NCI-H1092 treated with DMSO at 0.1 percent for 48 hours (cell line): ENCODE results near the gene NT5DC2.

Experiments used
- DNase-seq: peaks from one replicate; lab custom pipeline; 2025; lab: John Stamatoyannopoulos, UW

The NT5DC2 gene

DNA sequence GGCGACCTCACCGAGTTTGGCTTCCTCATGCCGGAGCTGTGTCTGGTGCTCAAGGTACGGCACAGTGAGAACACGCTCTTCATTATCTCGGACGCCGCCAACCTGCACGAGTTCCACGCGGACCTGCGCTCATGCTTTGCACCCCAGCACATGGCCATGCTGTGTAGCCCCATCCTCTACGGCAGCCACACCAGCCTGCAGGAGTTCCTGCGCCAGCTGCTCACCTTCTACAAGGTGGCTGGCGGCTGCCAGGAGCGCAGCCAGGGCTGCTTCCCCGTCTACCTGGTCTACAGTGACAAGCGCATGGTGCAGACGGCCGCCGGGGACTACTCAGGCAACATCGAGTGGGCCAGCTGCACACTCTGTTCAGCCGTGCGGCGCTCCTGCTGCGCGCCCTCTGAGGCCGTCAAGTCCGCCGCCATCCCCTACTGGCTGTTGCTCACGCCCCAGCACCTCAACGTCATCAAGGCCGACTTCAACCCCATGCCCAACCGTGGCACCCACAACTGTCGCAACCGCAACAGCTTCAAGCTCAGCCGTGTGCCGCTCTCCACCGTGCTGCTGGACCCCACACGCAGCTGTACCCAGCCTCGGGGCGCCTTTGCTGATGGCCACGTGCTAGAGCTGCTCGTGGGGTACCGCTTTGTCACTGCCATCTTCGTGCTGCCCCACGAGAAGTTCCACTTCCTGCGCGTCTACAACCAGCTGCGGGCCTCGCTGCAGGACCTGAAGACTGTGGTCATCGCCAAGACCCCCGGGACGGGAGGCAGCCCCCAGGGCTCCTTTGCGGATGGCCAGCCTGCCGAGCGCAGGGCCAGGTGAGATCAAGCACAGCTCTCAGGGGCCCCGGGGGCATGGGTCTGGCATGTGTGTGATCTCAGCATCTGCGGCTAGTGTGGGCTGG lies 45.6 kb downstream of the NT5DC2 start:
- DNase-seq: no peak

DNA sequence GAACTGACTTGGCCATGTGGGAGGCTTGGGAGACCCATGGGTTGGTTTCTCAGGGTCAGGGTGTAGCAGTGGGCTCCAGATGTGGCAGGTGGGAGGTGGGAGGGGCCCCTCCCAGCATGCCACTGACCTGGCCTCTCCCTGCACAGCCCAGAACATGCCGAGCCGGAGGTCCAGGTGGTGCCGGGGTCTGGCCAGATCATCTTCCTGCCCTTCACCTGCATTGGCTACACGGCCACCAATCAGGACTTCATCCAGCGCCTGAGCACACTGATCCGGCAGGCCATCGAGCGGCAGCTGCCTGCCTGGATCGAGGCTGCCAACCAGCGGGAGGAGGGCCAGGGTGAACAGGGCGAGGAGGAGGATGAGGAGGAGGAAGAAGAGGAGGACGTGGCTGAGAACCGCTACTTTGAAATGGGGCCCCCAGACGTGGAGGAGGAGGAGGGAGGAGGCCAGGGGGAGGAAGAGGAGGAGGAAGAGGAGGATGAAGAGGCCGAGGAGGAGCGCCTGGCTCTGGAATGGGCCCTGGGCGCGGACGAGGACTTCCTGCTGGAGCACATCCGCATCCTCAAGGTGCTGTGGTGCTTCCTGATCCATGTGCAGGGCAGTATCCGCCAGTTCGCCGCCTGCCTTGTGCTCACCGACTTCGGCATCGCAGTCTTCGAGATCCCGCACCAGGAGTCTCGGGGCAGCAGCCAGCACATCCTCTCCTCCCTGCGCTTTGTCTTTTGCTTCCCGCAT lies 46.4 kb downstream of the NT5DC2 start:
- no peak for DNase-seq

DNA sequence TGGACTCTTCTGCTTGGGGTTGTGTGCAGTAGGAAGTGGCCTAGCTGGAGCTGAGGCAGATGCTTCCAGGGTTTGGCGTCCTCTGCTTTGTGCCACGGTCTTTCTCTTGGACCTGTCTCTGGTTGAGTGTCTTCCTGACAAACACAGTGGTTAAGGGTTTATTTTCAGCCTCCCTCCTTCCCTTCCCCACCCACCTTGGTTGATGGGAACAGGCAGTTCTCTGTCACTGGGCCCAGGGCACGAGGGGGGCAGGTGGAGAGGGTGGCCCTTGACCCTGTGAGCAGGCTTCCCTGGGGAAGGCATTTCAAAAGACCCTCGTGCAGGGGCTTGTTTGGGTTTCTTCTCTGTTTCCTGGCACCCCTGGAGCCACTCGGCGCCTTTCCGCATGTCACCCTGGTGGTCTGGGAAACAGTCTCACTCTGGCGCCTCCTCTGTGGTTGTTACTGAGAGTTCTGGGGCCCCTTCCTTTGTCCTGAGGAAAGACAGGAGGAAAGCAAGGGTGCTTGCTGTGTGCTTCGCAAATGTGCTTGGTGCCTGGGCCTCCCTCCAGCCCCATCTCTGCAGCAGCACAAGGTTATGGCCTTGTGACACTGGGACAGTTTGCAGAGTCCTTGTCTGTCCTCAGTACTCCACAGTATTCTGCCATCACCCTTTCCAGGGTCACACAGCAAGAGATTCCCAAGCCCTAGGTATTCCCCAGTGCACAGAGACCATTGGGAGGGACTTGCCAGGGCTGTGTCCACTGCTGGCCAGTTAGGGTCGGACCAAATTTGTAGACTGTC lies 48.8 kb downstream of the NT5DC2 start:
- no peak for DNase-seq

DNA sequence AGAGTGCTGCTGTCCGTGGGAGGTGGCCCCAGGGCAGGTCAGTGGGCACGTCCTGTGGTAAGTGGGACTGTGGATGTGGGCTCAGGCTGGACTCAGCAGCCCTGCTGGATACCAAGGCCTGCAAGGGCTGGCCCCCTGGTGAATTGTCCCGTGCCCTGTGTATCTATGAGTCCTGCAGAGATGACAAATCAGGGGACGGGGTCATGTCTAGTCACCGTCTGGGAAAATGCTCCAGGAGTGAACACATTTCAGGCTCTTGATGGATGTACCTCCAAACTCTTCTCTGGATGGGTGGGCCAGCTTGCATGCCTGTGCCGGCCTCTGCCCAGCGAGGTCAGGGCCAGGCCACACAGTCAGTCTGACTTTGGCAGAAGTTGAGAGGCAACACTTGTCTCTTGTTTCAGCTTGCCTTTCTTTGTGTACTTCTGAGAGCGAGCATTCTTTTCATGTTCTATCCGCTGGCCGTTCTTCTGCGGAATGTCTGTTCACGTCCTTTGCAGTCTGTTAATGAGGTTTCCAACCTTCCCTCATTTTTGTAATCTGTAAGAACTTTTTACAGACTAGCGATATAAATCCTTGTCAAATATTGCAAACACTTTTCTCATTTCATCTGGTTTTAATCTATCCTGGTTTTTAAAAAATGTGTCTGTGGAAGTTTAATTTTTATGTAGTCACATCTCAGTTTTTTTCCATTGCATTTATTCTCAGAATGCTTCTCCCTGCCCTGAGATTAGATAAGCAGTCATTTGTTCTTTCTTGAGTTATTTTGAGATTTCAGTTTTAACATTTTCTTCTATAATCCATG lies 49.9 kb downstream of the NT5DC2 start:
- DNase-seq: no peak

DNA sequence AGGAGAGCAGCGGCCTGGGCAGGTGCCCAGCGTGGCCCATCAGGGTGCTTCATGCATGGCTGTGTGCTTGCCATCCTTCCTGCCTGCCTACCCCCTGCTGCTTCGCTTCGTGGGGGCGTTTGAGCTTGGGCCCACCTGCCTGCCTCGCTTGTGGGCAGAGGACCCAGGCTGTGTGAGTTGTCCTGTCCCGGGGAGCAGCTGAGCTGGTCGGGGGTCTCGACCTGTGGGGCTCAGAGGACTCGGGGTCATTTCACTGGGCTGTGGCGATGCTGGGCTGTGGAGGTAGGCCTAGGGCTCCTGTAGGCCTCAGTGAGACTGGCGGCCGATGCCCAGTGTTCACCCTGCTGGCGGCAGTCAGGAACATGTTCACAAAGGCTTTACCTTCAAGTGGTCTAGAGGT lies 50.6 kb downstream of the NT5DC2 start:
- DNase-seq: no peak

DNA sequence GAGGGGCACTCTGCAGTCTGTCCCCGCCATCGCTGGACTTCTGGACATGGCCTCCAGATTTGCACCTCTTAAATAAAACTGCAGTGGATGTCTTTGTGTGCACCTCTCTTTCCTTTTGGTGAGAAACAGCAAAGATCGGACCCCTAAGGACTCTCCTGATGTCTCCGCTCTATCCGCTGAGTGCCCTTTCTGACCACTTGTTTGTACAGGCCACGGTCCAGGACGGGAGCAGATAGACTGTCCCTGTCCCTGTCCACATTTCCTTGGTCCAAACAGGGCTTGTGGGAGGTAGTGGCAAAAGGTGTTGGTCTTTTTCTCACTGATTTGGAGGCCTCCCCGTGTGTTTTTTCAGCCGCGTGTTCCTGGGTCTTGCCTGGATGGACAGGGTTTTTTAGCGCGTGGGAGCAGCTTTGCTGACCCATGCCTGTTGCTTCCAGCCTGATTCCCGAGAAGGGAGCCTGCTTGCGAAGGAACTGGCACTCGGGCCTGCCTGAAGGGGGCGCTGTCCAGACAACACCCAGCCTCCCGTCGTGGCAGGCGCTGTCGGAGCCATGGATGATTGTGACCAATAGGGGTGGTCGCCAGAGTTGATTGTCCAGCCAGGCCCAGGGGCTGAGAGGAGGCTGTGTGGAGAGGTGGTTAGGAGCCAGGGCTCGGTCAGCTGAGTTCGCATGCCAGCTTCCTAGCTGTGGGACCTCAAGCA lies 51.7 kb downstream of the NT5DC2 start:
- no peak for DNase-seq

DNA sequence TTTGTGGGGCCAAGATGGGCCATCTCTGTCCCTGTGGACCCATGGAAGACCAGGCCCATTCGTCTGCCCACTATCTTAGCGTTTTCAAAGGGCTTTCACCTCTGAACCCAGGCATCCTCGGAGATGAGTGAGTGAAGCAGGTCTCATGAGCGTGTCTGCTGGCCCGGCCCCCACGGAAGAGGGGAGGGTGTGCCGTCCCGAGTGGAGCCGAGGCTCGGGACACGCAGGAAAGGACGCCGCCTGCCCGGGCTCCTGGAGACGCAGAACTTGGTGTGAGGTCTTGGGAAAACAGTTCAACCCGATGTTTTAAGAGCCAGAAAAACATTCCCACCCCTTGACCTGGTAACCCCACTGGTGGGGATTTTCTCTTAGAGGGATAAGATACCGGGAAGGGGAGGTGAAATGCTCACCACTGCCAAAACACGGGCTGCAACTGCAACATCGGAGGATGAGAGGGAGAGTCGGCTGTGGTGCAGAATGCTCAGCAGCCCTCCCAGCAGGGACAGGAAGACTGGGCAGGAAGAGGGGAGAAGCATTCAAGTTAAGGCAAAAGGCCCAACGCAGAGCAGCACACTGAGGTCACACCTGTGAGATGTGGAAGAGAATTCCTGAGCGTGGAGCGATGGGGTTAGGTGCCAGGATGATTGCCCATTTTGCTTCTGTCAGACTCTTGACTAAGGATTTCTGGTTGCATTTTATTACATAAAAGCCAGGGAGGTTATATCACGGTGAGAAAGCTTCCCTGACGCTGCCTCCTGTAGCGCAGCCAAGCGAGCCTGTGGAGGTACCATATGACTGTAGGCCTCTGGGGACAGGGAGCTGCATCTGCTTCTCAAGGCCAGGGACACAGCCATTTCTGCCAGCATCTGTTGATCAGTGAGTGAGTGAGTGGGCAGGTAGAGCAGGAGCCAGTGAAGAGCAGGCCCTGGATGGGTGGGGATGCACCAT lies 52.6 kb downstream of the NT5DC2 start:
- DNase-seq: no peak

DNA sequence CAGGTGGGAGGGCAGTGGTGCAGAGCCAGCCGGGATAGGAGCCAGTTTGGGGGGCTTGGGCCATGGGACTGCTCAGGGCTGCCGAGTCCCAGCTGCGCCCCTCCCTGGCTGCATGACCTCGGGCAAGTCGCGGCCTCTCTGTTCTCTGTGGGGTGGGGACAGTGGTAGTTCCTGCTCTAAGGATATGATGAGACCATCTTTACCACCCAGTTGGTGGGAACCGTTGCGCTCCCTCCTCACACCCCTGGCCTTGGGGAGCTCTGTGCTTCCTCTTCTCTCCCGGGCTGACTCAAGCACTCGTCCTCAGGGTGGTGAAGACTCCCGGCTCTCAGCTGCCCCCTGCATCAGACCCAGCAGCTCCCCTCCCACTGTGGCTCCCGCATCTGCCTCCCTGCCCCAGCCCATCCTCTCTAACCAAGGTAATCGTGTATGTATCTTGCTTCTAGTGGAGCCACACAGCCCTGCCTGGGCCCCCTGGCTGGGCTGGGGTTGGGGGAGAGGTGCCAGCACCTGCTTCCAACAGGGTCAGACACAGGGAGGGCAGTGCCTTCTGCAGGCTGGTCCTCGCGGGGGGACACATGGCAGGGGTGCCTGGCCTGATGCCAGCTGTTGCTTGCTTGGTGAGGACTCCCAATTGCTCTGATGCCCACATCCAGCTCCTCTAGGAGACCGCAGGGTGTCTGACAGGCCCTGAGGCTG lies 53.6 kb downstream of the NT5DC2 start:
- no peak for DNase-seq

DNA sequence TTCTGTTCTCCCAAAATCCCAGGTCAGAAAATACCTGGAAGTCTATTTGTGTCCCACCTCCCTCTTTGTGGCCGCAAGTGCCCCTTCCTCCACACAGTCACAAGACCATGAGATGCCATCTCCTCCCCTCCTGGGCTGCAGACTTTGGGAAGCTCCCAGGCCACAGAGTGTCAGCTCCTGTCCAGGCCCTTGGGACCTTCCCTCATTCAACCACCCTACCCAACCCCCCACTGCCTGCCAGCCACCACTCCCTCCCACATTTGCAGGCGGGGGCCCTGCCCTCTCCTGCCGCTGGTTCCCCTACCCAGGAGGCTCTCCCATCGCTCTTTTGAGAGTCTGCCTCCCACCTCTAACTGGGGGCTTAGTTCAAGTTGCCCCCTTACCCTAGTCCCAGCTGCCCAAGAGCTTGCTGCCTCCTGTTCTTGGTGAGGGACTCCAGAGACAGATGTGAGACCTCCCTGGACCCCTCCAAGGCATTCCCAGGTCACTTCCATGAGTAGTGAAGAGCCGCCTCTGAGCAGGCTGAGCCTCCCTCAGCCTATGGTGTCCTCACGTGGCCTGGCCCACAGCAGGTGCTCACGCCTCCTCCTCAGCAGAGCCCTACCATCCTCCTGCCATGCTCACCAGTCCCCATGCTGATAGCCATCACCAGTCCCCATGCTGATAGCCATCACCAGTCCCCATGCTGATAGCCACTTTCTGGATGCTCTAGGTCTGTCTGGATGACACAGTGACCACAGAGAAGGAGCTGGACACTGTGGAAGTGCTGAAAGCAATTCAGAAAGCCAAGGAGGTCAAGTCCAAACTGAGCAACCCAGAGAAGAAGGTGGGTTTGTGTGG lies 54.4 kb downstream of the NT5DC2 start:
- no peak for DNase-seq

DNA sequence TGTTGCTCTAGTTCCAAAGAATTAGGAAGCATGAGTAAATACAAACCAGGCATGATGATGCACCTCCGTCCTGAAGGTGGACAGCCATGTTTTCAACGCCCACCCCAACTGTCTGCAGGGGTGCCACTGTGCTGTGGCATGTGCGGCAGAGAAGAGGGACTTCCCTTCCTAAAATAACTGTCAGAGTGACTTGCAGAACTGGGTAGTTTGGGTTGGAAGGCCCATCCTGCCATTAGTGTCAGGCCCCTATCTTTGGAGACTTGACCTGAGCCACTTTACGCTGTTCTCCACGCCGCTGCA lies 55.9 kb downstream of the NT5DC2 start:
- DNase-seq: no peak

DNA sequence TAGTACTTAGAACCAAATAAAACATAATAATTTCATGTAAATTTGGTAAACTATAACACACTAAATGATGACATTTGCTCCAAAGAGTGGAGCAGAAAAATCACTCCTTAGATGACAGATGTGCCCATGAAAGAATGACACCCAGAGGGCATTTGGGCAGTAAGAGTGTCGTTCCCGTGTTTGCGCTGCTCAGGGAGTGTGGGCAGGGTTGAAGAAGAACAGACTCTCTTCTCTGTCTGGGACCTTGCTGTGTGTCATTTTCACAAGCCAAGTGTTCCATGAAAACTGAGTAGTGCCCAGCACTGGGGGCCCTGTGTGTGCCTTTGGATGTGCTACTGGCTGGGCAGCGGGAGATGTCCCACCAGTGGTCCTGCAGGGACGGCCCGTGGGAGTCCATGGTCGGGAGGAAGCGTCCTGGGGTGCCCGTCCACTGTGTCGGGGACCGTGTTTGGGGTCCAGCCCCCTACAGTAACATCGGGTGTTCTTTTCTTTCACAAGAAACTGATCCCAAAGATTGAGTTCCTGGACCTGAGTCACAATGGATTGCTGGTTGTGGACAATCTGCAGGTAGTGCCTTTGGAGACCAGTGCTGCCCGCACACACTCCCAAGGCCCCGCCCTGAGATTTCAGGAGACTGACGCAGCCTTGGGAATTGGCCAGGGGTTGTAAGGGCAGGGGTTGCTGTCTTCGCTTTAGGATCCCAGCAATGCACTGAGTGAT lies 56.4 kb downstream of the NT5DC2 start:
- DNase-seq: no peak
